ENCODE measurements around the gene PIK3R2. TPM values are rescaled to one million over a fixed set of nuclear protein-coding genes. Genes with fewer than 3 reads are reported as not detected.
A peak's percentile ranks its signal among the peaks of the same experiment; 100 is the strongest.

The PIK3R2 gene
- total RNA-seq, 1 donor from 2014 or later: 56.9 TPM

- DNase-seq (ENCODE audit: low read depth): no peak
Observed at GRCh38 chr19:18123819-18124218, 29.1 kb upstream of the PIK3R2 start.

- DNase-seq (ENCODE audit: low read depth): no peak
Observed at GRCh38 chr19:18126097-18126496, 26.9 kb upstream of the PIK3R2 start.

- no peak for DNase-seq (ENCODE audit: low read depth)
Observed at GRCh38 chr19:18128044-18128443, 24.9 kb upstream of the PIK3R2 start.

GRCh38 chr19:18128805-18129204 lies 24.2 kb upstream of the PIK3R2 start:
- no peak for DNase-seq (ENCODE audit: low read depth)

GRCh38 chr19:18130523-18131242 lies 22.3 kb upstream of the PIK3R2 start:
- no peak for DNase-seq (ENCODE audit: low read depth)

GRCh38 chr19:18131841-18132596 lies 20.9 kb upstream of the PIK3R2 start:
- no peak for DNase-seq (ENCODE audit: low read depth)

GRCh38 chr19:18135712-18136584 lies 17.0 kb upstream of the PIK3R2 start:
- DNase-seq (ENCODE audit: low read depth): peak; percentile 65

- no peak for DNase-seq (ENCODE audit: low read depth)
Observed at GRCh38 chr19:18137242-18137641, 15.7 kb upstream of the PIK3R2 start.

- DNase-seq (ENCODE audit: low read depth): no peak
Observed at GRCh38 chr19:18137657-18138339, 15.2 kb upstream of the PIK3R2 start.

GRCh38 chr19:18140473-18140872 lies 12.5 kb upstream of the PIK3R2 start:
- DNase-seq (ENCODE audit: low read depth): no peak

GRCh38 chr19:18141031-18141430 lies 11.9 kb upstream of the PIK3R2 start:
- DNase-seq (ENCODE audit: low read depth): no peak

- DNase-seq (ENCODE audit: low read depth): no peak
Observed at GRCh38 chr19:18143902-18144301, 9.1 kb upstream of the PIK3R2 start.

- DNase-seq (ENCODE audit: low read depth): no peak
Observed at GRCh38 chr19:18144361-18144760, 8.6 kb upstream of the PIK3R2 start.

GRCh38 chr19:18144906-18145305 lies 8.1 kb upstream of the PIK3R2 start:
- DNase-seq (ENCODE audit: low read depth): no peak

- no peak for DNase-seq (ENCODE audit: low read depth)
Observed at GRCh38 chr19:18145391-18145999, 7.5 kb upstream of the PIK3R2 start.

- DNase-seq (ENCODE audit: low read depth): no peak
Observed at GRCh38 chr19:18147396-18147795, 5.6 kb upstream of the PIK3R2 start.

GRCh38 chr19:18149596-18149975 lies 3.4 kb upstream of the PIK3R2 start:
- no peak for DNase-seq (ENCODE audit: low read depth)

GRCh38 chr19:18150776-18151624 lies 2.0 kb upstream of the PIK3R2 start:
- no peak for DNase-seq (ENCODE audit: low read depth)

GRCh38 chr19:18152442-18152816 lies 534 bp upstream of the PIK3R2 start:
- peak; percentile 97 for DNase-seq (ENCODE audit: low read depth)

- no peak for DNase-seq (ENCODE audit: low read depth)
Observed at GRCh38 chr19:18153556-18154134, 682 bp downstream of the PIK3R2 start.

All from renal cortical epithelial cell (primary cell).